ENCODE results near the gene TMC8.

Gene TMC8

GRCh38 chr17:78107976-78108725, 22.4 kb upstream of the TMC8 start:
- no peak for TF ChIP-seq CTCF (IDR thresholded peaks at IDR 0.05; ENCODE audit: control extremely low read depth, extremely low read depth, low read depth, missing control alignments)
- DNase-seq (ENCODE audit: extremely low spot score) = no peak
- POLR2A ChIA-PET = no interaction called here
- CTCF ChIA-PET = interaction anchor here (1.4 kb wide), 2 partner anchors 23 to 143 kb away, joined by 4 to 6 read pairs; no protein-coding TSS in a partner anchor

GRCh38 chr17:78108726-78109488, 21.7 kb upstream of the TMC8 start:
- no peak for DNase-seq (ENCODE audit: extremely low spot score)
- ChIA-PET CTCF (interaction anchor here (1.1 to 1.7 kb wide), 4 partner anchors 24 to 143 kb away, joined by 3 to 6 read pairs (median 5); no protein-coding TSS in a partner anchor), POLR2A (interaction anchor here (0.7 kb wide), 1 partner anchor 35 kb away, joined by 4 read pairs; no protein-coding TSS in a partner anchor)
- no peak for TF ChIP-seq CTCF (IDR thresholded peaks at IDR 0.05; ENCODE audit: control extremely low read depth, extremely low read depth, low read depth, missing control alignments)

GRCh38 chr17:78109489-78109761, 21.1 kb upstream of the TMC8 start:
- no peak for DNase-seq (ENCODE audit: extremely low spot score)
- ChIA-PET POLR2A (interaction anchor here (0.7 kb wide), 1 partner anchor 35 kb away, joined by 4 read pairs; no protein-coding TSS in a partner anchor), CTCF (interaction anchor here (1.1 to 1.7 kb wide), 4 partner anchors 24 to 142 kb away, joined by 3 to 6 read pairs (median 5); no protein-coding TSS in a partner anchor)
- no peak for TF ChIP-seq CTCF (IDR thresholded peaks at IDR 0.05; ENCODE audit: control extremely low read depth, extremely low read depth, low read depth, missing control alignments)

- ChIA-PET POLR2A (no interaction called here), CTCF (interaction anchor here (0.8 to 1.8 kb wide), 4 partner anchors 25 to 139 kb away, joined by 3 to 14 read pairs (median 3); no protein-coding TSS in a partner anchor)
- TF ChIP-seq CTCF (IDR thresholded peaks at IDR 0.05; ENCODE audit: control extremely low read depth, extremely low read depth, low read depth, missing control alignments) = no peak
- no peak for DNase-seq (ENCODE audit: extremely low spot score)
Observed at GRCh38 chr17:78110363-78111015, 20.1 kb upstream of the TMC8 start.

- no peak for DNase-seq (ENCODE audit: extremely low spot score)
- POLR2A ChIA-PET = no interaction called here
- CTCF ChIA-PET = interaction anchor here (0.7 to 4.6 kb wide), 5 partner anchors 26 to 140 kb away, joined by 3 to 24 read pairs (median 3); no protein-coding TSS in a partner anchor
- TF ChIP-seq CTCF (IDR thresholded peaks at IDR 0.05; ENCODE audit: control extremely low read depth, extremely low read depth, low read depth, missing control alignments) = no peak
Observed at GRCh38 chr17:78111016-78111726, 19.4 kb upstream of the TMC8 start.
